Measurements from ENCODE around the gene OTUD5. TPM values are rescaled to one million over a fixed set of nuclear protein-coding genes. Genes with fewer than 3 reads are reported as not detected.

Gene OTUD5
- total RNA-seq, 1 experiment from 2014 or later: 37.1 TPM

GRCh38 chrX:48924270-48924669, 33.1 kb downstream of the OTUD5 start:
- Histone ChIP-seq H3K9me3 (ENCODE audit: insufficient read depth, low read depth) (no peaks in the 10 kb centered on the region), H3K4me1 (replicated peaks; ENCODE audit: insufficient read depth) (no peaks in the 10 kb centered on the region), H3K9me2 (ENCODE audit: insufficient read depth) (no peaks in the 10 kb centered on the region), H3F3A (ENCODE audit: insufficient read depth, low read depth) (no peaks in the 10 kb centered on the region), H4K20me1 (ENCODE audit: insufficient read depth) (no peaks in the 10 kb centered on the region), H3K79me2 (ENCODE audit: low read depth) (no peaks in the 10 kb centered on the region), H3K27me3 (ENCODE audit: insufficient read depth, low read depth) (no peaks in the 10 kb centered on the region), H3K36me3 (ENCODE audit: low read depth) (no peaks in the 10 kb centered on the region), H3K4me3 (no peak overlapping the region), H2AFZ (no peak overlapping the region), H3K4me2 (no peak overlapping the region), H3K27ac (no peak overlapping the region)
- BruUV-seq (replicated peaks): no TSS peak
- no peak for DNase-seq
- intact Hi-C loops (cut with micrococcal nuclease; ENCODE audit: unreplicated experiment): no loop called here
- POLR2A ChIA-PET (ENCODE audit: unreplicated experiment): no interaction called here
- TF ChIP-seq EZH2 (IDR thresholded peaks at IDR 0.05; ENCODE audit: low read depth): no peak
- TF ChIP-seq CTCF (conservative IDR thresholded peaks at IDR 0.05): no peak
- CTCF ChIA-PET: no interaction called here

GRCh38 chrX:48923771-48924170, 33.6 kb downstream of the OTUD5 start:
- Histone ChIP-seq H3K9me2 (ENCODE audit: insufficient read depth) (no peaks in the 10 kb centered on the region), H4K20me1 (ENCODE audit: insufficient read depth) (no peaks in the 10 kb centered on the region), H3K4me3 (no peak overlapping the region), H3F3A (ENCODE audit: insufficient read depth, low read depth) (no peaks in the 10 kb centered on the region), H3K4me2 (no peak overlapping the region), H3K9me3 (ENCODE audit: insufficient read depth, low read depth) (no peaks in the 10 kb centered on the region), H3K27me3 (ENCODE audit: insufficient read depth, low read depth) (no peaks in the 10 kb centered on the region), H3K79me2 (ENCODE audit: low read depth) (no peaks in the 10 kb centered on the region), H3K4me1 (replicated peaks; ENCODE audit: insufficient read depth) (no peaks in the 10 kb centered on the region), H3K36me3 (ENCODE audit: low read depth) (no peaks in the 10 kb centered on the region), H2AFZ (no peak overlapping the region), H3K27ac (no peak overlapping the region)
- no peak for TF ChIP-seq EZH2 (IDR thresholded peaks at IDR 0.05; ENCODE audit: low read depth)
- no peak for TF ChIP-seq CTCF (conservative IDR thresholded peaks at IDR 0.05)
- no peak for DNase-seq
- ChIA-PET CTCF (no interaction called here), POLR2A (ENCODE audit: unreplicated experiment) (no interaction called here)
- intact Hi-C loops (cut with micrococcal nuclease; ENCODE audit: unreplicated experiment): no loop called here
- no TSS peak for BruUV-seq (replicated peaks)

GRCh38 chrX:48920718-48921104, 36.7 kb downstream of the OTUD5 start:
- Histone ChIP-seq H3K4me2 (no peak overlapping the region), H3K9me2 (ENCODE audit: insufficient read depth) (no peaks in the 10 kb centered on the region), H2AFZ (no peak overlapping the region), H3K27ac (no peak overlapping the region), H3K4me3 (no peak overlapping the region), H4K20me1 (ENCODE audit: insufficient read depth) (no peaks in the 10 kb centered on the region), H3K79me2 (ENCODE audit: low read depth) (no peaks in the 10 kb centered on the region), H3F3A (ENCODE audit: insufficient read depth, low read depth) (no peaks in the 10 kb centered on the region), H3K27me3 (ENCODE audit: insufficient read depth, low read depth) (no peaks in the 10 kb centered on the region), H3K9me3 (ENCODE audit: insufficient read depth, low read depth) (no peaks in the 10 kb centered on the region), H3K36me3 (ENCODE audit: low read depth) (no peaks in the 10 kb centered on the region), H3K4me1 (replicated peaks; ENCODE audit: insufficient read depth) (no peaks in the 10 kb centered on the region)
- intact Hi-C loops (cut with micrococcal nuclease; ENCODE audit: unreplicated experiment): no loop called here
- CTCF ChIA-PET: no interaction called here
- POLR2A ChIA-PET (ENCODE audit: unreplicated experiment): no interaction called here
- no TSS peak for BruUV-seq (replicated peaks)
- no peak for DNase-seq
- TF ChIP-seq CTCF (conservative IDR thresholded peaks at IDR 0.05) (no peak), EZH2 (IDR thresholded peaks at IDR 0.05; ENCODE audit: low read depth) (no peak)
